Left lung (tissue), 10 donors: ENCODE measurements around the gene EXOC1L. TPM values are rescaled to one million over a fixed set of nuclear protein-coding genes. Genes with fewer than 3 reads are reported as not detected.
A peak's percentile ranks its signal among the peaks of the same experiment; 100 is the strongest.

Source experiments
- ATAC-seq: fragments of 200-7000 bp; cut with Tn5 transposase; one replicate; pipeline ENCODE4 v1.9.1; 2020; ENCODE audit warnings: moderate library complexity
- DNase-seq, 4 donors: peaks; one replicate each; pipeline ENCODE4 v3.0.0-alpha.2; 2013 to 2020
- H3K27ac ChIP-seq, 2 donors: fragments of 200-600 bp; sonication (generic) in 1 of 2; one replicate each; pipeline versions ENCODE4 v1.5.0 to v1.8.0; 2020 to 2021
- H3K27me3 ChIP-seq, 2 donors: fragments of 200-600 bp; sonication (generic) in 1 of 2; one replicate each; pipeline versions ENCODE4 v1.5.0 to v1.8.0; 2020 to 2021
- H3K36me3 ChIP-seq, 2 donors: fragments of 200-600 bp; sonication (generic) in 1 of 2; one replicate each; pipeline versions ENCODE4 v1.5.0 to v1.8.0; 2020 to 2021
- H3K4me1 ChIP-seq, 2 donors: fragments of 200-600 bp; one replicate each; pipeline ENCODE4 v1.8.0; 2021
- H3K4me3 ChIP-seq, 2 donors: fragments of 200-600 bp; sonication (generic) in 1 of 2; one replicate each; pipeline versions ENCODE4 v1.5.0 to v1.8.0; 2020 to 2021; ENCODE audit warnings: mild to moderate bottlenecking in 1 of 2
- H3K9me3 ChIP-seq, 2 donors: fragments of 200-600 bp; sonication (generic) in 1 of 2; one replicate each; pipeline versions ENCODE4 v1.5.0 to v1.8.0; 2020 to 2021
- intact Hi-C, 2 donors: fragments of 100-400 bp; cut with DNase I; formaldehyde crosslinking; loops; one replicate each; pipeline versions ENCODE4 v1.11.2 to v1.14.2; 2022
- polyA plus RNA-seq, 6 donors: library from polyadenylated mRNA; unstranded; fragments of 120-200 nt; gene quantifications; one replicate each; pipeline ENCODE4 v1.2.1, GENCODE V29; 2013; ENCODE audit not compliant: insufficient read length in 6 of 6
- total RNA-seq, 2 donors: library from RNA; stranded (reverse); fragmentation: NEBNext Ultra II Directional; extraction: Animal tissue kit (Norgen Biotek cat#: 25700); gene quantifications; one replicate each; pipeline ENCODE4 v1.2.1, GENCODE V29; 2021
- TF ChIP-seq, protein P1 (sequence below), 2 donors: fragments of 200-600 bp; sonication (generic) in 1 of 2; IDR thresholded peaks; one replicate each; pipeline versions ENCODE4 v1.5.0 to v1.8.0; 2021; ENCODE audit warnings: antibody characterized with exemption in 2 of 2
- donor health status: DM: no; HTN: yes; CAD: no.
- donor health status: DM: no; HTN: no; CAD: no.

Gene EXOC1L
- total and polyA plus RNA-seq, 8 donors: 0.20 to 0.43 (median 0.36) TPM; not detected in 5

- TF ChIP-seq, protein P1, sequence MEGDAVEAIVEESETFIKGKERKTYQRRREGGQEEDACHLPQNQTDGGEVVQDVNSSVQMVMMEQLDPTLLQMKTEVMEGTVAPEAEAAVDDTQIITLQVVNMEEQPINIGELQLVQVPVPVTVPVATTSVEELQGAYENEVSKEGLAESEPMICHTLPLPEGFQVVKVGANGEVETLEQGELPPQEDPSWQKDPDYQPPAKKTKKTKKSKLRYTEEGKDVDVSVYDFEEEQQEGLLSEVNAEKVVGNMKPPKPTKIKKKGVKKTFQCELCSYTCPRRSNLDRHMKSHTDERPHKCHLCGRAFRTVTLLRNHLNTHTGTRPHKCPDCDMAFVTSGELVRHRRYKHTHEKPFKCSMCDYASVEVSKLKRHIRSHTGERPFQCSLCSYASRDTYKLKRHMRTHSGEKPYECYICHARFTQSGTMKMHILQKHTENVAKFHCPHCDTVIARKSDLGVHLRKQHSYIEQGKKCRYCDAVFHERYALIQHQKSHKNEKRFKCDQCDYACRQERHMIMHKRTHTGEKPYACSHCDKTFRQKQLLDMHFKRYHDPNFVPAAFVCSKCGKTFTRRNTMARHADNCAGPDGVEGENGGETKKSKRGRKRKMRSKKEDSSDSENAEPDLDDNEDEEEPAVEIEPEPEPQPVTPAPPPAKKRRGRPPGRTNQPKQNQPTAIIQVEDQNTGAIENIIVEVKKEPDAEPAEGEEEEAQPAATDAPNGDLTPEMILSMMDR (IDR thresholded peaks at IDR 0.05): no peak
- Histone ChIP-seq H3K27ac (peak overlapping the region; percentile 65 to 75), H3K36me3 (peaks cover 0 to 69% of the 10 kb centered on the region in 2 donors), H3K4me1 (peaks cover 6 to 23% of the 10 kb centered on the region in 2 donors), H3K4me3 (no peak overlapping the region), H3K27me3 (no peaks in the 10 kb centered on the region), H3K9me3 (no peaks in the 10 kb centered on the region)
- intact Hi-C loops: no loop called here
- DNase-seq (no peak), ATAC-seq (no peak)
Observed at GRCh38 chr4:55865228-55865806, 45.7 kb downstream of the EXOC1L start.

GRCh38 chr4:55866290-55866907 is 46.8 kb downstream of the EXOC1L start:
- Histone ChIP-seq H3K36me3 (peaks cover 0 to 69% of the 10 kb centered on the region in 2 donors), H3K4me3 (no peak overlapping the region), H3K9me3 (no peaks in the 10 kb centered on the region), H3K27me3 (no peaks in the 10 kb centered on the region), H3K27ac (peak overlapping the region; percentile 65 to 75), H3K4me1 (peaks cover 6 to 23% of the 10 kb centered on the region in 2 donors)
- no peak for DNase-seq
- intact Hi-C loops: no loop called here
- TF ChIP-seq, protein P1 (IDR thresholded peaks at IDR 0.05): no peak
- peak; percentile 94 for ATAC-seq

DNA sequence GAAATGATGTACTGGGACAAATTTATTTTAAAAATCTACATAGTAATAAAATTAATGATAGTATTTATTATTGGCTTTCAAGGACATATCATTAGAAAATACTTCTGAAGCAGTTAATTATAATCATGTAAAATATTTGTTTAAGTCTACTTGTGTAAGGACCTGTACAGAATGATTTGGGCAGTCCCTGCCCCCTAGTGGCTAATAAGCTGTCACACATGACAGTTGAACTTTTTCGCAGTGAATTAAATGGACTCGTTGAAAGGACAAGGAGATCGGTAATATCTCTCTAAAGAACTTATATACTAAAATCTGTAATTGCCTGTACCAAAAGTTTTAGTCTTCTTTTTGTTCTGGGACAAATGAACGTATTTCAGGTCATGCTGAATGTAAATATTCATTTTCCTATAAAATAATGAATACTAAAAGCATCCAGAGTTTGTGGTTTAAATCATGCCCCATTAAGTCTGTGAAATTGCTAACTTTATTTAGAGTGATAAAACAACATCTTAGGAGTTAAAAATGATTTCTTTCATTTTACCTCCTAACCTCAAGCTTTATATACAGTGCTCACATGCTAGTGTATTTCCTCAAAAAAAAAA is 47.5 kb downstream of the EXOC1L start:
- Histone ChIP-seq H3K9me3 (no peaks in the 10 kb centered on the region), H3K4me3 (no peak overlapping the region), H3K27me3 (no peaks in the 10 kb centered on the region), H3K36me3 (peaks cover 0 to 69% of the 10 kb centered on the region in 2 donors), H3K4me1 (peaks cover 6 to 23% of the 10 kb centered on the region in 2 donors), H3K27ac (peak overlapping the region; percentile 65 to 75)
- ATAC-seq (peak; percentile 90), DNase-seq (peak in 2 of 4 donors; percentile 16 to 55)
- intact Hi-C loops: no loop called here
- TF ChIP-seq, protein P1 (IDR thresholded peaks at IDR 0.05): peak; percentile 66 to 86

DNA sequence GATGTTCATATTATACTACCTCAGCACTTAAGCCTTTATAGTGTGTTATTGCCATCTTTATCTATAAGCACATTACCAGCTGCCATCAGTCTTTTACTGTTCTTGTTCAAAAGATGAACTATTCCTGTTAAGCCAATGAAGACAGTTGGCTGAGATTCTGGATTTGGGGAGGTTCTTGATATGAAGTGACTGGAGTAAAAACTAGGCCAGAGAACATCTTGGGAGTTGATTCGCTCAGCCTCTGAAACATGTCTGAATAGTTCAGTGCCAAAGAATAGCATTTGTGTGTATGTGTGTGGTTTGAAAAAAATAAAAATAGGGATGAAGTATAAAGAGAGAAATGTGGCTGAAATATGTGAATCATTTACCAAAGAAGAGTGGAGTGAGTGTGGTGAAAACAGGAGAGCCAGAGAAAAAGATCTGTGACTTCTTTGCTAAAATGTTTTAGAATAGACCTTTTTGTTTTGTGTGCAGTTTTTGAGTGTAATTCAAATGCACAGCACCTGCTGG is 49.0 kb downstream of the EXOC1L start:
- intact Hi-C loops: no loop called here
- H3K9me3 ChIP-seq: no peaks in the 10 kb centered on the region
- DNase-seq: no peak
- TF ChIP-seq, protein P1 (IDR thresholded peaks at IDR 0.05): no peak
- no peaks in the 10 kb centered on the region for H3K27me3 ChIP-seq
- H3K4me1 ChIP-seq: peaks cover 6 to 23% of the 10 kb centered on the region in 2 donors
- H3K4me3 ChIP-seq: no peak overlapping the region
- ATAC-seq: no peak
- no peak overlapping the region for H3K27ac ChIP-seq
- H3K36me3 ChIP-seq: peaks cover 0 to 62% of the 10 kb centered on the region in 2 donors

DNA sequence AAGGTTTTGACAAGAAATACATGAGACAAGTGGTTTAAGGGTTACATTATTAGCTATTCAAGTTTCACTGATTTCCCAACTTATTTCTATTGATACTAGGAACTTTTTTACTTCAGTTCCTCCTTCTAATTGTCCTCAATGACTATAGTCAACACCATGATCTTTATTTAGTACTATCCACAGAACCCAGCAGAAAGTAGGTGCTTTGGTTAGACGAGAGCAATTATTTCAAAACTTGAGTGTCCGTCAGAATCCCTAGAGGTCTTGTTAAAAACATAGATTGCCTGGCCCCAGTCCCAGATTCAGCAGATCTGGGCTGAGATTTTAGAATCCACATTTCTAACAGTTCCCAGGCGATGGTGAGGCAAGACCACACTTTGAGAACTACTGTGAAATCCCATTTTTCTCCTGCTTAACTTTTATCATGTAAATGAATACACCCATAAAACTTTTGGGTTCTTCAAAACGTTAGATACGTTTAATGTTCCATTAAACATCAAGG is 51.8 kb downstream of the EXOC1L start:
- intact Hi-C loops: no loop called here
- DNase-seq (no peak), ATAC-seq (peak; percentile 76)

More for the DNA sequence above, 51.8 kb downstream of the EXOC1L start:
- no peak overlapping the region for H3K4me3 ChIP-seq
- H3K36me3 ChIP-seq: peaks cover 0 to 61% of the 10 kb centered on the region in 2 donors
- TF ChIP-seq, protein P1 (IDR thresholded peaks at IDR 0.05): no peak
- peaks cover 4 to 11% of the 10 kb centered on the region in 2 donors for H3K4me1 ChIP-seq
- no peaks in the 10 kb centered on the region for H3K9me3 ChIP-seq
- H3K27ac ChIP-seq: no peak overlapping the region
- H3K27me3 ChIP-seq: no peaks in the 10 kb centered on the region
